ENCODE measurements around the gene AR. TPM values are rescaled to one million over a fixed set of nuclear protein-coding genes. Genes with fewer than 3 reads are reported as not detected.

Gene AR
- total RNA-seq, 1 experiment from 2014 or later, result not detected

DNA sequence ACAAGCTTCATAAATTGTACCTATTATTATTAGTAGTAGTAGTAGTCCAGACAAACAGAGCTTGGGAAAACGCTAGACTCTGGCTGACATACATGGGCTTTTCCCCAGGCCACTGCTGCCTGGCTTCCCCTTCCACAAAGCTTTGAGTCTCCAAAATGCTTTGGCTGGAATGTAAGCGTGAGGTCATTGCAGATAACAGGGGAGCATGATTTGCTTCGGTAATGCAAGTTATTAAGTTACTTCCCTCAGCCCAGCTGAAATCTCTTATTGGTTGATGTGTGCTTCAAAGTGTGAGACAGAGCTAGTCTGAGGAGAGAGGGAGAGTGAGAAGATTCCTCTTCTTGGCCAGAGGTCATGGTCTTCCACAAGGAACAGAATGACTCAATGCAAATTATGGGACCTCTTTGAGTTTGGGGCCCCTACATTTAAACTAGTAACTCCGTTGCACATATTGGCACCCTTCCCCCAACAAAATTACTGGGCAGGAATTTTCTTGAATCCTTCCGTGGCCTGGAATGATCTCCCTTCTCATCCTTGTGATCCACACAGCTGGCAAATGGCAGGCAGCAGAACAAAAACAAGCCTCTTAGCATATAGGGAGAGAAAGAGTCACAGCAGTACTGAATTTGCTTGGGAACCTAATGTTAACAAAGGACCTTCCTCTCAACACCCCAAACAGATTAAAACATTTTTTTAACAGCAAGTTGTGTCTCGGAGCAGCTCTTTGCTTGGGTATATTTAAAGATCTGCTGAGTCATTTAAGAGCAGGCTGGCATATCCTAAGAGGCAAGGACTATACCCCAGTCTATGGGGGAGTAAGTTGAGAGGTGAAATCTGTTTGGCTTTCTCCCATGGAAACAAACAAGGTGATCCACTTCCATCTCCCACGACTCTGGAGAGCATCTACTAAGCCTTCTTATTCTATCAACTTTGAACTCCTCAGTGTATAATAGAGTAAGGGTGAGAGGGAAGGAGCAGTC is 19.9 kb downstream of the AR start:
- no peak for DNase-seq

DNA sequence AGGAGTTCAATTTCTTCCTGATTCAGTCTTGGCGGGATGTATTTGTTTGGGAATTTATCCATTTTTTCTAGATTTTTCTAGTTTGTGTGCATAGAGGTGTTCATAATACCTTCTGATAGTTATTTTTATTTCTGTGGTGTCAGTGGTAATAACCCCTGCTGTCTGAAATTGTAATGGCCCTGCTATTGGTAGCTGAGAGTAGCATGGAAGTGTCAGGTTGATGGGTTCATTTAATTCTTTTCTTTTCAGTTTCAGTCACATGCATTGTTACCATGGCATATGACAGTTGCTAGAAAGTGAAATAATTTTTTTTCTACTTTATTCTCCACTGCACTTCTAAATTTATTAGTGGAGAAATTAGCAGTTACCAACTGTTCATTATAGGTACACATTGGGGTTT is 20.7 kb downstream of the AR start:
- no peak for DNase-seq
- Histone ChIP-seq H3F3A (ENCODE audit: low read length, unreplicated experiment) (no peaks in the 10 kb centered on the region), H3K79me2 (ENCODE audit: low read length) (no peaks in the 10 kb centered on the region), H3K27me3 (ENCODE audit: low read length) (no peaks in the 10 kb centered on the region), H3K9me2 (replicated peaks; ENCODE audit: low read length) (no peaks in the 10 kb centered on the region), H3K9me3 (ENCODE audit: low read length) (no peaks in the 10 kb centered on the region), H4K20me1 (ENCODE audit: low read length) (no peaks in the 10 kb centered on the region), H3K4me2 (ENCODE audit: low read length) (no peak overlapping the region), H3K36me3 (ENCODE audit: low read depth, low read length) (no peaks in the 10 kb centered on the region), H2AFZ (ENCODE audit: low read length) (no peak overlapping the region), H3K4me1 (ENCODE audit: insufficient read depth, low read length) (no peaks in the 10 kb centered on the region), H3K9ac (ENCODE audit: low read length) (no peak overlapping the region), H3K27ac (ENCODE audit: low read length) (no peak overlapping the region), H3K4me3 (ENCODE audit: low read length) (no peak overlapping the region)
- no peak for ATAC-seq
- BruUV-seq (replicated peaks), result no TSS peak
- TF ChIP-seq EZH2phosphoT487 (IDR thresholded peaks at IDR 0.05; ENCODE audit: borderline replicate concordance, low read length) (no peak), EZH2 (IDR thresholded peaks at IDR 0.05; ENCODE audit: low read length, unreplicated experiment) (no peak)
- TF ChIP-seq, protein P1, sequence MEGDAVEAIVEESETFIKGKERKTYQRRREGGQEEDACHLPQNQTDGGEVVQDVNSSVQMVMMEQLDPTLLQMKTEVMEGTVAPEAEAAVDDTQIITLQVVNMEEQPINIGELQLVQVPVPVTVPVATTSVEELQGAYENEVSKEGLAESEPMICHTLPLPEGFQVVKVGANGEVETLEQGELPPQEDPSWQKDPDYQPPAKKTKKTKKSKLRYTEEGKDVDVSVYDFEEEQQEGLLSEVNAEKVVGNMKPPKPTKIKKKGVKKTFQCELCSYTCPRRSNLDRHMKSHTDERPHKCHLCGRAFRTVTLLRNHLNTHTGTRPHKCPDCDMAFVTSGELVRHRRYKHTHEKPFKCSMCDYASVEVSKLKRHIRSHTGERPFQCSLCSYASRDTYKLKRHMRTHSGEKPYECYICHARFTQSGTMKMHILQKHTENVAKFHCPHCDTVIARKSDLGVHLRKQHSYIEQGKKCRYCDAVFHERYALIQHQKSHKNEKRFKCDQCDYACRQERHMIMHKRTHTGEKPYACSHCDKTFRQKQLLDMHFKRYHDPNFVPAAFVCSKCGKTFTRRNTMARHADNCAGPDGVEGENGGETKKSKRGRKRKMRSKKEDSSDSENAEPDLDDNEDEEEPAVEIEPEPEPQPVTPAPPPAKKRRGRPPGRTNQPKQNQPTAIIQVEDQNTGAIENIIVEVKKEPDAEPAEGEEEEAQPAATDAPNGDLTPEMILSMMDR (conservative IDR thresholded peaks at IDR 0.05; ENCODE audit: low read depth, low read length), result no peak
- CTCF ChIA-PET, result no interaction called here
- POLR2A ChIA-PET (ENCODE audit: unreplicated experiment), result no interaction called here
- intact Hi-C loops (cut with micrococcal nuclease), result no loop called here

More for the DNA sequence above, 19.9 kb downstream of the AR start:
- no peaks in the 10 kb centered on the region for H3K79me2 ChIP-seq (ENCODE audit: low read length)
- H3K9me2 ChIP-seq (replicated peaks; ENCODE audit: low read length), result no peaks in the 10 kb centered on the region
- no peak overlapping the region for H3K4me2 ChIP-seq (ENCODE audit: low read length)
- intact Hi-C loops (cut with micrococcal nuclease), result no loop called here
- no peak overlapping the region for H2AFZ ChIP-seq (ENCODE audit: low read length)
- no peaks in the 10 kb centered on the region for H3K4me1 ChIP-seq (ENCODE audit: insufficient read depth, low read length)
- H4K20me1 ChIP-seq (ENCODE audit: low read length), result no peaks in the 10 kb centered on the region
- H3K36me3 ChIP-seq (ENCODE audit: low read depth, low read length), result no peaks in the 10 kb centered on the region
- no peaks in the 10 kb centered on the region for H3K27me3 ChIP-seq (ENCODE audit: low read length)
- TF ChIP-seq, protein P1 (conservative IDR thresholded peaks at IDR 0.05; ENCODE audit: low read depth, low read length), result no peak
- TF ChIP-seq EZH2 (IDR thresholded peaks at IDR 0.05; ENCODE audit: low read length, unreplicated experiment), result no peak
- TF ChIP-seq EZH2phosphoT487 (IDR thresholded peaks at IDR 0.05; ENCODE audit: borderline replicate concordance, low read length), result no peak
- CTCF ChIA-PET, result no interaction called here
- no peak for ATAC-seq
- H3K9ac ChIP-seq (ENCODE audit: low read length), result no peak overlapping the region
- H3K9me3 ChIP-seq (ENCODE audit: low read length), result no peaks in the 10 kb centered on the region
- no TSS peak for BruUV-seq (replicated peaks)
- POLR2A ChIA-PET (ENCODE audit: unreplicated experiment), result no interaction called here
- no peaks in the 10 kb centered on the region for H3F3A ChIP-seq (ENCODE audit: low read length, unreplicated experiment)
- H3K27ac ChIP-seq (ENCODE audit: low read length), result no peak overlapping the region
- no peak overlapping the region for H3K4me3 ChIP-seq (ENCODE audit: low read length)

DNA sequence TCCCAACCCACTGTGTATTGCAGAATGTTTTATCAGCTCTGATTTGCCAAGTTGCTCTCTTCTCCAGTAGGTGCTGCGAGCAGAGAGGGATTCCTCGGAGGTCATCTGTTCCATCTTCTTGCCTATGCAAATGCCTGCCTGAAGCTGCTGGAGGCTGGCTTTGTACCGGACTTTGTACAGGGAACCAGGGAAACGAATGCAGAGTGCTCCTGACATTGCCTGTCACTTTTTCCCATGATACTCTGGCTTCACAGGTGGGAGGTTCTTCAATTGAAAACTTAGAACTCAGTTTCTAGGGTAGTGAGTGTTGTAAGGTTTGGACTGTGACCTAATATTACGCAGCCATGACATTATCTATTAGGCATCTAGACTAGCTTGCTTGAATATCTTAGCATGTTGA is 24.9 kb downstream of the AR start:
- H3K4me3 ChIP-seq (ENCODE audit: low read length), result no peak overlapping the region
- no peak overlapping the region for H3K27ac ChIP-seq (ENCODE audit: low read length)
- H3K4me1 ChIP-seq (ENCODE audit: insufficient read depth, low read length), result no peaks in the 10 kb centered on the region
- no peaks in the 10 kb centered on the region for H4K20me1 ChIP-seq (ENCODE audit: low read length)
- no peaks in the 10 kb centered on the region for H3F3A ChIP-seq (ENCODE audit: low read length, unreplicated experiment)
- no peaks in the 10 kb centered on the region for H3K36me3 ChIP-seq (ENCODE audit: low read depth, low read length)
- DNase-seq (no peak), ATAC-seq (no peak)
- no peaks in the 10 kb centered on the region for H3K9me3 ChIP-seq (ENCODE audit: low read length)
- no peak overlapping the region for H3K4me2 ChIP-seq (ENCODE audit: low read length)
- TF ChIP-seq, protein P1 (conservative IDR thresholded peaks at IDR 0.05; ENCODE audit: low read depth, low read length), result no peak
- no peak for TF ChIP-seq EZH2 (IDR thresholded peaks at IDR 0.05; ENCODE audit: low read length, unreplicated experiment)
- no peak for TF ChIP-seq EZH2phosphoT487 (IDR thresholded peaks at IDR 0.05; ENCODE audit: borderline replicate concordance, low read length)
- no peaks in the 10 kb centered on the region for H3K79me2 ChIP-seq (ENCODE audit: low read length)
- intact Hi-C loops (cut with micrococcal nuclease), result no loop called here
- H2AFZ ChIP-seq (ENCODE audit: low read length), result no peak overlapping the region
- ChIA-PET POLR2A (ENCODE audit: unreplicated experiment) (no interaction called here), CTCF (no interaction called here)
- BruUV-seq (replicated peaks), result no TSS peak
- no peaks in the 10 kb centered on the region for H3K9me2 ChIP-seq (replicated peaks; ENCODE audit: low read length)
- H3K27me3 ChIP-seq (ENCODE audit: low read length), result no peaks in the 10 kb centered on the region
- no peak overlapping the region for H3K9ac ChIP-seq (ENCODE audit: low read length)
